ENCODE measurements around the gene KIF20B.

Gene KIF20B

GRCh38 chr10:89701242-89702120, at the start of gene KIF20B:
TSS of gene KIF20B (plus strand) at chr10:89701590. CDS start at chr10:89705295, 3,705 bp downstream.
- DNase-seq (ENCODE audit: low spot score): peak; percentile 98

- DNase-seq (ENCODE audit: low spot score): no peak
These were observed 49.3 kb upstream of the KIF20B start for GRCh38 chr10:89651916-89652573.

- DNase-seq (ENCODE audit: low spot score): no peak
These were observed 48.5 kb upstream of the KIF20B start for GRCh38 chr10:89652806-89653370.

GRCh38 chr10:89653410-89653869, 48.0 kb upstream of the KIF20B start:
- no peak for DNase-seq (ENCODE audit: low spot score)

GRCh38 chr10:89655722-89656121, 45.7 kb upstream of the KIF20B start:
- DNase-seq (ENCODE audit: low spot score): no peak

- DNase-seq (ENCODE audit: low spot score): no peak
These were observed 44.1 kb upstream of the KIF20B start for GRCh38 chr10:89657302-89657701.

- no peak for DNase-seq (ENCODE audit: low spot score)
These were observed 42.0 kb upstream of the KIF20B start for GRCh38 chr10:89659143-89660131.

GRCh38 chr10:89662596-89662995, 38.8 kb upstream of the KIF20B start:
- DNase-seq (ENCODE audit: low spot score): no peak

- DNase-seq (ENCODE audit: low spot score): no peak
These were observed 38.2 kb upstream of the KIF20B start for GRCh38 chr10:89663144-89663543.

- DNase-seq (ENCODE audit: low spot score): no peak
These were observed 37.2 kb upstream of the KIF20B start for GRCh38 chr10:89664203-89664602.

GRCh38 chr10:89665302-89665701, 36.1 kb upstream of the KIF20B start:
- no peak for DNase-seq (ENCODE audit: low spot score)

- DNase-seq (ENCODE audit: low spot score): no peak
These were observed 35.3 kb upstream of the KIF20B start for GRCh38 chr10:89666138-89666537.

GRCh38 chr10:89668386-89669071, 32.9 kb upstream of the KIF20B start:
- DNase-seq (ENCODE audit: low spot score): no peak

GRCh38 chr10:89669985-89670384, 31.4 kb upstream of the KIF20B start:
- no peak for DNase-seq (ENCODE audit: low spot score)

GRCh38 chr10:89670926-89671325, 30.5 kb upstream of the KIF20B start:
- no peak for DNase-seq (ENCODE audit: low spot score)

- no peak for DNase-seq (ENCODE audit: low spot score)
These were observed 24.0 kb upstream of the KIF20B start for GRCh38 chr10:89677341-89677740.

- no peak for DNase-seq (ENCODE audit: low spot score)
These were observed 21.4 kb upstream of the KIF20B start for GRCh38 chr10:89679986-89680385.

GRCh38 chr10:89683883-89684282, 17.5 kb upstream of the KIF20B start:
- DNase-seq (ENCODE audit: low spot score): no peak

GRCh38 chr10:89684604-89685003, 16.8 kb upstream of the KIF20B start:
- no peak for DNase-seq (ENCODE audit: low spot score)

GRCh38 chr10:89685936-89686335, 15.5 kb upstream of the KIF20B start:
- DNase-seq (ENCODE audit: low spot score): no peak

- no peak for DNase-seq (ENCODE audit: low spot score)
These were observed 11.4 kb upstream of the KIF20B start for GRCh38 chr10:89690027-89690426.
